DMS79 (cell line): ENCODE data around the gene IGFBP5.

Experiments used
- DNase-seq: peaks from one replicate; lab custom pipeline; 2025; lab: John Stamatoyannopoulos, UW

The IGFBP5 gene

DNA sequence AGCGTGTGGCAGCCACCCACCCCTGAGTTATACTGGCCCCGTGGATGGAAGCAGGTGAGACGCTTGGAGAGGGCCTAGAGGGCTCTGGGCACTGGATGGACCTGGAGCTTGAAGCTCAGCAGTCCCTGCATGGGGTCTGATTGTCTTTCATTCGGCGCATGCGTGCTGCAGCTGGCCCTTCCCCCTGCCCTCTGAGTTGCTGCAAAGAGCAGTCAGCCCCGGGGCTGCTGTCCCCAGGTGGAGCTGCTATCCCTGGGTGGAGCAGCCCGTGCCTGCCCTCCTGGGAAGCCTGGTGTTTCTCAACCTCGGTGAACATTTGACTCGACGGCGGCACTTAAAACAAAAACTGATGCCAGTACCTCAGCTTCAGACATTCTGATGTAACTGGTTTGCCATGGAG is 29.6 kb downstream of the IGFBP5 start:
- DNase-seq = peak; percentile 66

DNA sequence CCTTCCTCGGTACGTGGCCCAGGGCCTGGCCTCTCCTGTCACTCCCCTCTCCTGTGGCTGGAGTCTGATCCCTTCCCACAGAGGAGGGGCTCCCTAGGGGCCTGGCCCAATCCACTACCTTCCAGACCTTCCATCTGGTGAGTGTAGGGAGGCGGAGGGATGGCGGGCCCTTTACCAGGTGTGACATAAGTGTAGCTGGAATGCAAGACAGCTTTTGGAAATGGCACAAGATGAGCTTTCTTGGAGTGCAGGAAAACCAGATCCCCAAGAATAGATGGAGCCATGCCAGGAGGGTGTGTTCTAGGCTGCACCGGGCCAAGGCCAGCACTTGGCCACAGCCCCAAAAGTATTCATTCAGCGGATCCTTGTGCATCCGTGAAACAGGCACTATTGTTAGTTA is 30.1 kb downstream of the IGFBP5 start:
- DNase-seq = peak; percentile 78

DNA sequence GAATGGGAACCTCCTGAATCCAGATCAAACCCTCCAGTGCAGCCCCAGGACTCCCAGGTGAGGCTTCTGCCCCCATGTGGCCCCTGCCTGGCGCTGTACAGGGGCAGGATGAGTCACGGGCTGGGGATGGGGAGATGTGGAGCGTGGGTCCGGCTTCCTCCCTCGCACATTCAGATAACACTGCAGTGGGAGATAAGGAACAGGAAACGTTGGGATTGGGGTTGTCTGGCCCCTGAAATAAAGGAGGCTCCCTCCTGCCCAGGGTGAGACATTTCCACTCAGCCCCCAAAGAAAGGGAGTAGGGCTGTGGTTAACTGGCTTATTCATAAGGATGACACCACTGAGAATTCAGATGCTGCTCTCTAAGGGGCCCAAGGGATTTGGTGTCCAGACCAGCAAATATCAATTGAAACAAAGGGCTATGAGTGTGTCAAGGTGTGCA is 30.7 kb downstream of the IGFBP5 start:
- DNase-seq = no peak

DNA sequence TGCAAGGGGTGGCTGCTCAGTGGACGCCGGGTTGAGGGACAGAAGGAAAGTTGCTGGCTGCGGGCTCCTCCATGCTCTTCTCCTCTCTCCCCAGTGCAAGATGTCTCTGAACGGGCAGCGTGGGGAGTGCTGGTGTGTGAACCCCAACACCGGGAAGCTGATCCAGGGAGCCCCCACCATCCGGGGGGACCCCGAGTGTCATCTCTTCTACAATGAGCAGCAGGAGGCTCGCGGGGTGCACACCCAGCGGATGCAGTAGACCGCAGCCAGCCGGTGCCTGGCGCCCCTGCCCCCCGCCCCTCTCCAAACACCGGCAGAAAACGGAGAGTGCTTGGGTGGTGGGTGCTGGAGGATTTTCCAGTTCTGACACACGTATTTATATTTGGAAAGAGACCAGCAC is 31.5 kb downstream of the IGFBP5 start:
- no peak for DNase-seq

DNA sequence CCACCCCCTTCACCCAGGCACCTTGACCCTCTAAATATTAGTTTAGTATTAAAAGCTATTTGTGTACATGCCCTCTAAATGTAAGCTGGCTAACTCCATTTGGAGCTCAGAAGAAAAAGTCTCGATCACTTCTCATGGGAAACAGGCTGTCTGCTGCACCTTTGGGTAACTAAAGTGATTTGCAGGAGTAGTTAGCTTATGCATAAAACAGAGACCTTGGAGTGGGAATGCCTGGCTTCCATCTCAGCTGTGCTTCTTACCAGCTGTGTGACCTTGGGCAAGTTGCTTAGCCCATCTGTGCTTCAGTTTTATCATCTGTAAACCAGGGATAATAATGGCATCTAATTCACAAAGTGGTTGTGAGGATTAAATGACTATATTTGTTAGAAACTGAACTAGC is 32.2 kb downstream of the IGFBP5 start:
- no peak for DNase-seq

DNA sequence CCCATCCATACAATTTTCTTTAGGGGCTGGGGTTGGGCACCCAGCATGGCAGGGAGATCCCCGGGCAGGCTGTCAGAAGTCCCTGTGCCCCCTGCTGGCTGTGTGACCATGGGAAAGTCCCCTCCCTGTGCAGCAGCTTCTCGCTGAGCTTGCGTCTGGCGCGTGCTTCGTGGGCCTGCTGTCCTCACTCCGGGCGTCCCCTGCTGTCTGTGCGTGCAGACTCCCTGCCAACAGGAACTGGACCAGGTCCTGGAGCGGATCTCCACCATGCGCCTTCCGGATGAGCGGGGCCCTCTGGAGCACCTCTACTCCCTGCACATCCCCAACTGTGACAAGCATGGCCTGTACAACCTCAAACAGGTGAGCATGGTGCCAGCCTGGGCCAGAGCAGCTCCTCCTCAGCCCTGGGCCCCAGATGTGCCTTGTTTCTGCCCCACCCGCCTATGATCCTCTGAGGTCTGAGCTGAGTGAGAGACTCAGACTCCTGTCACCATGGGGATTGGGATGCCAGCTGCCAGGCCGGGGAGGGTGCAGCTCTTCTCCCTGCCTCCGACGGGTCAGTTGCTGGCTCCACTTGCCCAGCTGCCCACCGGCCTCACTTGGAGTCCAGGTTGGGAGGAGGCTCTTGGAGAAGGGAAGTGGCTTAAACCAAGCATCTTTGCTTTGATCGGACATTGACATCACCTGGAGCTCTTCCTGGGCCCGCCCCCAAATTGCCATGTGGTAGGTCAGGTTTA is 33.5 kb downstream of the IGFBP5 start:
- DNase-seq = no peak

DNA sequence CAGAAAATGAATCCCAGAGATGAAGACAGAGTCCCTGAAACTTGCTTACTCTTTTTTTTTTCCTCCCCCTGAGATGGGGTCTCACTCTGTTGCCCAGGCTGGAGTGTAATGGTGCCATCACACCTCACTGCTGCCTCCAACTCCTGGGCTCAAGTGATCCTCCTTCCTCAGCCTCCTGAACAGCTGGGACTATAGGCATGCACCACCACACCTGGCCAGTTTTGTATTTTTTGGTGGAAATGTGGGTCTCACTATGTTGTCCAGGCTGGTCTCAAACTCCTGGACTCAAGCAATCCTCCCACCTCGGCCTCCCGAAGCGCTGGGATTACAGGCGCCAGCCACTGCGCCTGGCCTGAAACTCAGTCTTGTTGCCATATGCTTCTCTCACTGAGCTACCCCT is 34.3 kb downstream of the IGFBP5 start:
- no peak for DNase-seq

DNA sequence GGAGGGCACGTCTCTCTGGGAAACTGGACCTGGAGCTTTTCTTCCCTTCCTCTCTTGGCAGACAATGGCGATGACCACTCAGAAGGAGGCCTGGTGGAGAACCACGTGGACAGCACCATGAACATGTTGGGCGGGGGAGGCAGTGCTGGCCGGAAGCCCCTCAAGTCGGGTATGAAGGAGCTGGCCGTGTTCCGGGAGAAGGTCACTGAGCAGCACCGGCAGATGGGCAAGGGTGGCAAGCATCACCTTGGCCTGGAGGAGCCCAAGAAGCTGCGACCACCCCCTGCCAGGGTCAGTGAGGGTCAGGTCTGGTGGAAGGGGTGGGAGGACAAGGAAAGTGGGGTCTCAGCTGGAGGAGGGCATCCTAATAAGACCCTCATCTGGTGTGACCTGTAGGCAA is 34.9 kb downstream of the IGFBP5 start:
- DNase-seq = no peak

DNA sequence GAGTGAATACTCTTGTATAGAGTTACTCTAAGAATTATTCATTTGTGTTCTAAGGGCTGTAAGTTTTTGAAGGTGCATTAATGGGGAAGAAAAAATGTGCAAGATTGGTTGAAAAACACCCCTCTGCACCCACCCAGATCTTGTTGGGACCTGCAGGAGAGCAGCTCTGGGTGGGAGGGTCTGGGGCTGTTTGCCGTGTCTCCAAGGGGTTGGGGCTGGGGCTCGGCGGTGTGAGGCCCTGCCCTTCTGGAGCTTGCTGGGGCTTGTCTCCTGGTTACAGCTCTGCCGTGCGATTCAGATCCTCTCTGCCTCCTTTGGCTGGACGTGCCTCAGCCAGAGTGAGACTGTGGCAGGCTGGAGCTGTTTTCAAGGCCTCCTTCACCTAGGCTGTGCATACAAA is 36.1 kb downstream of the IGFBP5 start:
- DNase-seq = no peak

DNA sequence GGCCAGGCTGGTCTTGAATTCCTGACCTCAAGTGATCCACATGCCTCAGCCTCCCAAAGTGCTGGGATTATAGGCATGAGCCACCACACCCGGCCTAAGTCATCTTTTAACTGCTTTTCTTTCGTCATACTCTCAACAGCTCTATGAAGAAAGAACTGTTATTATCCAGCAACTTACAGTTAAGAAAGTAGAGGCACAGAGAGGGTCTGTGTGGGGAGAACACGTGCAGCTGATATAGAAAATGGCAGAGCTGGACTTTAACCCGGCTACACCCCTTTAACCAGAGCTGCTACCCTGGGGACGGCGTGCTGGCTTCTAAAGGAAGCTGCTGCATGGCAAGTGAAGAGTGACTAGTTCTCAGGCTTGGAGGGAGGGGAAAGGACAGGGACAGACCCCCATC is 36.6 kb downstream of the IGFBP5 start:
- DNase-seq = no peak

DNA sequence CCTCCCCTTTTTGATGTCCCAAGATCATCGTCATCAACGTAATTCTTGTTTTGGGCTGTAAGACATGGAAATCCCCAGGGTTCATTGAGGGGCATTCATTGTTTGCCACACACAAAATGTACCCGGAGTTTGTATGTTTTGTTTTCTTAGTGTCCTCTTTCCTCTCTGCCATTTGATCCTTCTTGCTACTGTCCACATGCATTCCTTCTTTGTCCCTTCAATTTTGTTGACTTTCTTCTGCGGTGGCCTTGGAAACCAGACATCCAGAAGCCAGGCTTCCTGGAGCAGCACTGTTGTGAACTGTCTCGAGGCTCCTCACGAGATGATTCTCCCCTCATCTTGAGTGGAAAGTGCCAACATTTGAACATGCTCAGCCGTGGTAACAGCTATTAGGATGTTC is 37.4 kb downstream of the IGFBP5 start:
- no peak for DNase-seq

DNA sequence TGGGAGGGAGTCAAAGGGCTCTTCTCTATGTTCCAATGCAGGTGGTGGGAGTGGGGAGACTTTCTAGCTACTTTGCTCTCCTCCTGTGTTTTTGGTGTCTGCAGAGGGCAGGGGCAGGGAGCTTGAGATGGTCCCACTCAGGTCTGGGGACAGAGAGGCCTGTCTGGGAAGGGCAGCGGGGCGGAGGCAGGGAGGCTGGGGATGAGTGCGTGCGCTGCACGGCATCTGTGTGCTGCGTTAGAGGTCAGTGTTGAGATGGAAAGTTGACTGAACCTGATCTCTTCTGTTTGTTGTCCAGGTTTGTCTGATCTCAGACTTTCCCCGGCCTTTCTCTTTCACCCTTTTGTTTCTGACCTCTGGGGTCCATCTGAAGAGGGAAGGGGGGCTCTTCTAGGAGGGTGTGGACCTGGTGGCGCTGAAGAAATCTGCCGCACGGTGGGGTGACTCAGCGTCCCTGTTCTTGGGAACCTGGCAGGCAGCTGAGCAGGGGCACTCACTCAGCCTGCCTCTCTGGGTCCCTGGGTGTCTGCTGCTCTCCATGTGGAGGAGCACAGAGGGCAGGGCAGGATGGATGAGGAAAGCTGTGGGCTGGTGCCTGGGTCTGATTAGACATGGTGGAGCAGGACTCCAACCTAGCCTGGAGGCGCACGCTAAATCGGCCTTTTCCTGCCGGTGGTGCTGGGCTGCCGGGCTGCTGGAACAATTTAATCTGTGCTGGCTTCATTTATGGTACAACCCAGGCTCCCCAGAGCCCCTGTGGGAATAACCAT is 38.1 kb downstream of the IGFBP5 start:
- no peak for DNase-seq

DNA sequence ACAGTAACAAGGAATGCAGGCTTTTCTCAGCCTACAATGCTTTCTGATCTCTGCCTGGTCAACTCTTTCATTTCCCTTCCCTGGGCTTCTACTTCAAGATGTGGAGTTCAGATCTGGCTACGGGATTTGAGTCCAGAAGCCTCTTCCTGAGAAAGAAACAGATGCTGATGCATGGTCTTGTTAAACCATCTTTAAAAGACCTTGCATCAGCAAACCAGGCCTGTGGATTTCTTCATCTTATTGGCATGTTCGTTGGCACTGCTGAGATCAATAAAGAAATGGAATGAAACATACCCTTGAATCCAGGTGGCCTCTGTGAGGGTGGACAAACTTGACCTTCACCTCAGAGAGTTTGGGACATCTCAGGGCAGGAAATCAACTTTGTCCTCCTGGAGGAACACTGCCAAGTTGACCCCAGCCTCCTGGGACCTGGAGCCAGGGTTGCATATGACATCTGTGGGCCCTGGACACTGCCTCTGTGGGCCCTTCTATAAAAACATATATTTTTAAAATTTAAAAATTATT is 40.8 kb downstream of the IGFBP5 start:
- DNase-seq = no peak

DNA sequence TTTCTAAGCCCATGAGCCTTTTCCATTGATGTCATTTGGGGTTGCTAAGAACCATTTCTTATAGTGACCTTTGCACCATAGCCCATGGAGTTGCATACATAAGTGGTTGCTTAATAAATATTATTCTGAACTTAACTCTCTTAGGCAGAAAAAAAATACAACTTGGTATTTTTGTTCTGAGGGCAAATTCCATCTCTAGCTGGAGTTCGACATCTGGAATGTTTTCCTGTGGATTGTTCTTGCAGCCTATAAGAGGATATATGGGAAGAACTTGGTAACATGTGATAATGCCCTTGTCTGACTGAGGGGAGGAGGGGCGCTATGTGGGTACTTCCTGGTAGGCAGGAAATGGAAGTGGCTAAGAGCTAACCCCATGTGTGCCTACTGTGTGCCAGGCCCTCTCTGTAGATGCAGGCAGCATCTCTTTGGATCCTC is 41.4 kb downstream of the IGFBP5 start:
- no peak for DNase-seq

DNA sequence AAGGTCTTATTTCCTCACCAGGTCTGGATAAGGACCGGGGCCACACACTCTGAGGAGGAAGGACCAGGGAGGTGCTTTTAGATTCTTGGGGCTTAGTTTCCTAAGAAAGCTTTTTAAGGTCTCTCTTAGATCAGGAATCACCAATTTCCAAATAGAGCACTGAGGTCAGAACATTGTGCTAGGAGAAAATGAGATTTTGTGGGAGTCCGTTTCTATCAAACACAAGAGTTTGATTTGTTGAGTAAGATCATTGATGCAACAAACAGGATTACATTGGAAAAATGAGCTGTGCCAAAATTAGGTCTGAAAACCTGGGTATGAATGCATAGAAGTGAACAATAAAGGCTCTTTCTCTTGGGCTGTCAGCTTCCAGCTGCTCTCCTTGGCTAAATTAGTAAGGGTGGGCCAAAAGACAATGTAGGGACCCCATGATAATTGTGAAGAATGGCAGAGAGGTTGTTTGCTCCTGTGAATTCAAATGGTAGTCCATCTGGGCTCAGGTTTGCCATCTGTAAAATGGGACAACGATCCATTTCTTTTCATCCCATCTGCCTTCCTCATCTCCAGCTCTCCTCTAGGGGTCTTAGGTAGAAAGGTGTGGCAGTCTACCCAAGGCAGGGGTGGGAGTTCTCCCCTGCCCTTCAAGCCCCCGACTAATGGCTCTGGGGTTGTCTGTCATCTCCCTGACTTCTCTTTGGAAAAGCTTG is 42.1 kb downstream of the IGFBP5 start:
- no peak for DNase-seq

DNA sequence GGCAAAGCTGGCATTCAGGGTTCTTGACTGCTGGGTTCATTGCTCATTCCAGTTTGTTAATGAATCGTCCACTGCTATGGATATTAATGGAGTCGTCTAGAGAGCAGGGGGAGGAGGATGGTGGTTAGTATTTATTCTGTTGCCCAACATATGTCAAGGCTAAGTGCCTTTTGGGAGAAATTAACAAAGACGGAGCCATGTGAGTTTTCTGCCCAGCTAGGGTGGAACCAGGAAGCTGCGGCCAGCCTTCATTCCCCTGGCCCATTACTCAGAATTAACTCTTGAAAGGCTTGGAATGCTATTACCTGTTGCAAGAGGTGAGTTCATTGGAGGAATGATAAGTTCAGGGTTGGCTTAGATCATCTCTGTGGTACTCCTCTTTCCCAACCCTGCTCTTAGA is 42.8 kb downstream of the IGFBP5 start:
- no peak for DNase-seq

DNA sequence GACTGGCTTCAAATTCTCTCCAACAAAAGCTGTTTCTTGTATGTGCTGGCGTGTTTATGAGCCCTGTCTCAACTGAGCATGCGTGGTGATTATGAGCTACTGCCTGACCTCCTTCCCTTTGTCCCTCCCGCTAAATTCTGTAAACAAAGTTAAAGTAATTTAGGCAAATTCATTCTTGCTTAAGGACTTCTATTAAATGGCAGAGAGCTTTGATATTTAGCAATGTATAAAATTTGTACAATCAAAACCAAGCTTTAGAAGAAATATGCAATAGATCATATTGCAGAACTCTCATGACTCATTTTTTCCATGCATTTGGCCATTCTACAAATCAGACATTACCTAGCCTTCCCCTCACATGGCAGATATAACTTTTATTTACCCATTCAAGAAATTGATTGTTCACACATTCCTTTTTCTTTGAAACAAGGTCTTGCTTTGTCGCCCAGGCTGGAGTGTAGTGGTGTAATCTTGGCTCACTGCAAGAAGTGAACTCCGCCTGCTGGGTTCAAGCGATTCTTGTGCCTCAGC is 43.9 kb downstream of the IGFBP5 start:
- DNase-seq = no peak

DNA sequence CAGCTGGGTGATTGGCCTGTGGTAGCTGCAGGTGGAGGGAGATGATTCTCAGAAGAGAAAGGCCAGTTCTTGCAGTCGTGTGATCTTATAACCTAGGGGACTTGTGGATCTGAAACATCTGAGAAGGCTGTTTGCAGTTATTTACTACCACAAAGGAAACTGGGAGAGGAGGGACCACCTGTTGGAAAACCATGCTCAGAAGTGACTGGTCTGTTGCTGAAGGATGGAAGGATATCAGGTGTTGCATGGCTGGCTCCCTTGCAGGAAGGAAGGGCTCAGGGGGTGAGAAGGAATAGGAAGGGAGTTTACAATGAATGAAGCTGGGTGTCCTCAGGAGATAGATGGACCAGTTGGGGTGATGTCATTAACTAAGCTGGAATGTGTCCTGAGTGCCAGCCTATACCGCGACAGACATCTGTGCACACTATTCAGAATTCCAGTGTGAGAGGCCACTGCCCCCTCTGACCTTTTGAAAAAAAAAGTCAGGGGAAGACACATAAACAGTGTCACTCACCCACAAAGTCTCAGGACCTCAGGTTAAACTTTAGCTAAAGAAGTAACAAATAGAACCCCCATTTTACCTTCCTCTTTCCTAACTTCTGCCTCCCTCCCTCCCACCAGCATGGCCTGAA is 44.6 kb downstream of the IGFBP5 start:
- DNase-seq = no peak

DNA sequence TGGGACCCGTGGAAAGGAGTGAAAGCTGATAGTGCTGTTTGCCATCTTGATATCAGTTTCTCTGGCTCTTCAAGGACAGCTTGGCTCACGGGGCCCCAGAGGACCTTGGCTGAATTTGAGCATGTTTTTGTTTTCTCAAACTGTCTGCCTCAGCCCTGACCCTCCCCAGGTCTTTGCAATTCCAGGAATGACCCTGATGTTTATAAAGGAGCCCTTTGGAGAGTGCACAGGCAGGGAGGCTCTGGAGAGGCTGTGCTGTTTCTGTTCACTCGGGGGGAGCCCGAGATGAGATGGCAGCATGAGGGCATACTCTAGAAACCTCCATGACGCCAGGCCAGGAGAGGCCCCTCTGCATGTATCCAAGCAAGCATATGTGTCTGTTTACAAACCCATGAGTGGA is 45.8 kb downstream of the IGFBP5 start:
- DNase-seq = no peak

DNA sequence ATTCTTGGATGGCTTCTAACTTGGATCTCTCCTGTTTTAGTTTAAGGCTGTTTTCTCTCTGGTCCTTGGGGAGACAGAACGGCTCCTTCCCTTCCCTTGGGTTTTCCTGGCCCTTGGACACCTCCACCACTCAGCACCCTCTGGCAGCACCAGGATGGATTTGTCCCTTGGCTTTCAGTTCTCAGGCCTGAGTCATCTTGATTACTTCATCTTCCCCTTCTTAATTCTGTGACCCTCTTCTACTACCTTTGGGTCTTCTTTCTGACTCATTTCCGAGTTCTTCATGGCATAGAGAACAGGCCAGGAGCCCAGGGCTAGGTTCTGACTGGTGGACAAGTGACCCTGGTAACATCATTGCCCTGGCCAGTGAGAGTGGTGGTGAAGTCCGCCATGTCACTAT is 47.2 kb downstream of the IGFBP5 start:
- no peak for DNase-seq

DNA sequence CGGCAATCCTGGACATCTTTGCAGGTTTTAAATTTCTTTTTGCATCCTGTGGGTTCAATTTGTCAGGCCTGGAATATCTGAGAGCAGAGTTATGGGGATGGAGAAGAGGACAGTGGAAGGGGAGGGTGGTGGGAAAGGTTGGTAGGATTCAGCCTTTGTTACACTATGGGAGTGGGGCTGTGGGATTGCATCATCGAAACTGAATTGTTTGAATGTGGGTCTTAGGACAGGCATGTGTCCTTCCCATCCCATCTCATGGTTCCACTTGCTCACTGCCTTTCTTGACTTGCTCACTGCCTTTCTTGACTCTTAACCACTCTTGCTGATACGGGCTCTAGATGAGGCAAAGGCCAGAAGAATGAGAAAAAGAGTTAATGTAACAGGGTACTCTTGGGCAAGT is 49.2 kb downstream of the IGFBP5 start:
- DNase-seq = no peak

DNA sequence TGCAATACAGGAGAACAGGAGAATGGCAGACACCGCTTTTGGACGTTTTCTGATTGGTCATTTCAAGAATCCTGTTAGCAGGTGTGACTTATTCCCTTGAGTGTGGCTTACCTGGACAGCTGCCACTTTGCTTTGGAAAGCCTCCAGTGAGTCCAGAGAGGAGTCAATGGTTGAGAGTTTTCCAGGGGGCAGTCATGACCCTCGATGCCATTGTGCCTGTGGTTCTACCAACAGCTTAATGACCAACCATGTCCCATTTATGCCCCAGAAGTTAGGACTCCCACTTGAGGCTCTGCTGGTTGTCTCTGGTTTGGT is 49.8 kb downstream of the IGFBP5 start:
- DNase-seq = peak; percentile 41
